GM18951 (cell line): ENCODE measurements around the gene VWA5A.

Experiments used
- POLR2A ChIP-seq: IDR thresholded peaks from 4 replicates; pipeline ENCODE4 v1.6.1; 2011; ENCODE audit warnings: mild to moderate bottlenecking; ENCODE audit not compliant: insufficient read length, insufficient read depth; ENCODE audit errors: extremely low read depth
- in situ Hi-C: fragments of 300-500 bp; cut with MboI; formaldehyde crosslinking; loops from one replicate; pipeline ENCODE4 v1.12.0; 2022; ENCODE audit warnings: low sequenced_read_pairs, mixed read lengths, inconsistent platforms; ENCODE audit not compliant: unreplicated experiment

VWA5A gene

GRCh38 chr11:124079631-124080326 lies 35.5 kb upstream of the VWA5A start:
- in situ Hi-C loops, result no loop called here

GRCh38 chr11:124080327-124081001 lies 34.8 kb upstream of the VWA5A start:
- TF ChIP-seq POLR2A, result no peak
- in situ Hi-C loops, result no loop called here

More at GRCh38 chr11:124079631-124080326, 35.5 kb upstream of the VWA5A start:
- no peak for TF ChIP-seq POLR2A

GRCh38 chr11:124081483-124081882 lies 33.8 kb upstream of the VWA5A start:
- in situ Hi-C loops, result no loop called here
- no peak for TF ChIP-seq POLR2A

- TF ChIP-seq POLR2A, result no peak
- in situ Hi-C loops, result no loop called here
Observed at GRCh38 chr11:124082371-124082770, 32.9 kb upstream of the VWA5A start.

GRCh38 chr11:124085583-124085982 lies 29.7 kb upstream of the VWA5A start:
- no peak for TF ChIP-seq POLR2A
- in situ Hi-C loops, result no loop called here

- TF ChIP-seq POLR2A, result no peak
- in situ Hi-C loops, result no loop called here
Observed at GRCh38 chr11:124085997-124086846, 29.0 kb upstream of the VWA5A start.

GRCh38 chr11:124090996-124091395 lies 24.3 kb upstream of the VWA5A start:
- in situ Hi-C loops, result no loop called here

GRCh38 chr11:124093330-124093729 lies 21.9 kb upstream of the VWA5A start:
- no peak for TF ChIP-seq POLR2A
- in situ Hi-C loops, result no loop called here

More at GRCh38 chr11:124090996-124091395, 24.3 kb upstream of the VWA5A start:
- TF ChIP-seq POLR2A, result no peak

- no peak for TF ChIP-seq POLR2A
- in situ Hi-C loops, result no loop called here
Observed at GRCh38 chr11:124094731-124095130, 20.5 kb upstream of the VWA5A start.

- no peak for TF ChIP-seq POLR2A
- in situ Hi-C loops, result no loop called here
Observed at GRCh38 chr11:124096364-124096763, 18.9 kb upstream of the VWA5A start.

GRCh38 chr11:124098141-124098540 lies 17.1 kb upstream of the VWA5A start:
- in situ Hi-C loops, result no loop called here

GRCh38 chr11:124101737-124102136 lies 13.5 kb upstream of the VWA5A start:
- in situ Hi-C loops, result no loop called here
- TF ChIP-seq POLR2A, result no peak

More at GRCh38 chr11:124098141-124098540, 17.1 kb upstream of the VWA5A start:
- no peak for TF ChIP-seq POLR2A

GRCh38 chr11:124108156-124108555 lies 7.1 kb upstream of the VWA5A start:
- in situ Hi-C loops, result no loop called here
- TF ChIP-seq POLR2A, result no peak
